GM12892 (cell line): ENCODE results near the gene GFPT1.

Experiments
- POLR2A ChIP-seq: IDR thresholded peaks from 2 replicates; pipeline ENCODE4 v1.6.1; 2011; ENCODE audit warnings: low read depth, low read length, control low read depth
- POLR2AphosphoS5 ChIP-seq: IDR thresholded peaks from 2 replicates; pipeline ENCODE4 v1.6.1; 2011; ENCODE audit warnings: low read depth, low read length, control low read depth
- TAF1 ChIP-seq: IDR thresholded peaks from 2 replicates; pipeline ENCODE4 v1.6.1; 2011; ENCODE audit warnings: low read depth, mild to moderate bottlenecking, control low read depth, low read length, borderline replicate concordance

DNA sequence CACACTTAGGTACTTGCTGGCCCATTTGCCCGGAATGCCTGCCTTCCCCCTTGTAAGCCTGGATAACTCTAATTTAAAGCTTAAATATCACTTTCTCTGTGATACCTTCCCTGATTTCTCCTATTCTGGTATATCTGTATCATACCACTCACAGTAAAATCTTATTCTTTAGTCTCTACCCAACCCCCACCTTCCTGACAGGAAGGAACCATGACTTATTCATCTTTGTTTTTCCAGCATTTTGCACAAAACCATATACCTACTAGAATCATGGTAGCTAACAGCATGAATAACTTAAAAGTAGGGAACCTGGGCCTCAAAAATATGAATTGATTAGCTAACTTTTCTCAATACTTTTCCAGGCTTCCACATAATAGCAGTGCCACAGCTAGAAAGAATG, 111.5 kb downstream of the GFPT1 start:
- no peak for TF ChIP-seq POLR2A
- no peak for TF ChIP-seq POLR2AphosphoS5
- no peak for TF ChIP-seq TAF1
